K562 (cell line): ENCODE results near the gene SURF6. TPM values are rescaled to one million over a fixed set of nuclear protein-coding genes. Genes with fewer than 3 reads are reported as not detected.

ENCODE experiments used
- EHMT2 ChIP-seq: fragments of 450-650 bp; IDR thresholded peaks from 2 replicates; pipeline ENCODE4 v1.6.1; 2018; ENCODE audit warnings: antibody characterized with exemption
- ESRRB ChIP-seq: fragments of 250-450 bp; sonication (Bioruptor Pico); IDR thresholded peaks from 2 replicates; pipeline ENCODE4 v1.5.0; 2020; ENCODE audit warnings: mild to moderate bottlenecking, moderate library complexity, borderline replicate concordance
- HNRNPH1 ChIP-seq: fragments of 200-400 bp; formaldehyde crosslinking; optimal IDR thresholded peaks from 2 replicates; pipeline ENCODE3; 2017; ENCODE audit warnings: low read depth, mild to moderate bottlenecking, low read length, moderate library complexity
- JUNB ChIP-seq: fragments of 450-650 bp; formaldehyde crosslinking; conservative IDR thresholded peaks from 2 replicates; pipeline ENCODE4 v1.4.0; 2020; ENCODE audit warnings: mild to moderate bottlenecking
- MYNN ChIP-seq, 2 experiments: sonication (generic); formaldehyde crosslinking in 1 of 2; IDR thresholded peaks; 2 replicates each; pipeline versions ENCODE4 v1.5.0 to v1.6.1; 2016 to 2020; ENCODE audit warnings: antibody characterized with exemption in 1 of 2, missing genetic modification reagents in 1 of 2
- SMC3 ChIP-seq: conservative IDR thresholded peaks from 2 replicates; pipeline ENCODE4 v1.6.1; 2011; ENCODE audit warnings: low read depth, low read length, improper control_type of control experiment; ENCODE audit not compliant: insufficient read depth
- TOE1 ChIP-seq, 2 experiments: fragments of 450-650 bp in 1 of 2; sonication (generic) in 1 of 2; formaldehyde crosslinking in 1 of 2; IDR thresholded peaks; 2 replicates each; pipeline versions ENCODE4 v1.7.1 to v1.8.0; 2016 to 2022; ENCODE audit warnings: borderline replicate concordance in 2 of 2, mild to moderate bottlenecking in 2 of 2, antibody characterized with exemption in 1 of 2, inconsistent platforms in 1 of 2, low read depth in 1 of 2, missing genetic modification reagents in 1 of 2, moderate library complexity in 1 of 2
- TSC22D4 ChIP-seq: fragments of 450-650 bp; IDR thresholded peaks from 2 replicates; pipeline ENCODE4 v1.6.1; 2016; ENCODE audit warnings: missing genetic modification characterization, missing biosample characterization, control low read depth
- ZBTB17 ChIP-seq: fragments of 450-650 bp; formaldehyde crosslinking; IDR thresholded peaks from 2 replicates; pipeline ENCODE4 v1.4.0; 2020; ENCODE audit warnings: mild to moderate bottlenecking
- polyA plus RNA-seq, 8 experiments: library from polyadenylated mRNA; depleted of rRNA in 4 of 8; stranded (reverse) in 5 of 8; unstranded in 3 of 8; fragments of >200 nt; fragmentation: Nextera tagmentation in 2 of 8; fragmentation: Illumina TruSeq in 1 of 8; extraction: Ambion mirVana in 2 of 8; extraction: Trizol in 1 of 8; gene quantifications; 2 replicates each; pipeline versions ENCODE4 v1.2.1 to v1.2.3, GENCODE V29; 2011 to 2014; ENCODE audit warnings: inconsistent platforms in 1 of 8, missing spikeins in 1 of 8
- total RNA-seq, 7 experiments: library from RNA; depleted of rRNA in 6 of 7; stranded (reverse); fragments of >200 nt in 6 of 7; fragmentation: Illumina TruSeq in 2 of 7; extraction: Trizol in 2 of 7; gene quantifications; 2 replicates each; pipeline versions ENCODE4 v1.2.1 to v1.2.3, GENCODE V29; 2011 to 2021; ENCODE audit warnings: low replicate concordance in 1 of 7
- TF ChIP-seq, protein P1 (sequence below): fragments of 450-650 bp; IDR thresholded peaks from 2 replicates; pipeline ENCODE4 v1.6.1; 2016; ENCODE audit warnings: mild to moderate bottlenecking, moderate library complexity
- TF ChIP-seq, protein P2 (sequence below): fragments of 250-450 bp; sonication (Bioruptor Pico); IDR thresholded peaks from 2 replicates; pipeline ENCODE4 v1.5.0; 2020; ENCODE audit warnings: mild to moderate bottlenecking
- TF ChIP-seq, protein P3 (sequence below): fragments of 450-650 bp; formaldehyde crosslinking; conservative IDR thresholded peaks from 2 replicates; pipeline ENCODE4 v1.4.0; 2022; ENCODE audit warnings: mild to moderate bottlenecking, missing genetic modification characterization

Gene SURF6
- total and polyA plus RNA-seq, 9 of the 15 experiments (the other 6 are each of a cell fraction or from before 2014, with no cell fraction given) = 1.4 to 68.3 (median 14.7) TPM

DNA sequence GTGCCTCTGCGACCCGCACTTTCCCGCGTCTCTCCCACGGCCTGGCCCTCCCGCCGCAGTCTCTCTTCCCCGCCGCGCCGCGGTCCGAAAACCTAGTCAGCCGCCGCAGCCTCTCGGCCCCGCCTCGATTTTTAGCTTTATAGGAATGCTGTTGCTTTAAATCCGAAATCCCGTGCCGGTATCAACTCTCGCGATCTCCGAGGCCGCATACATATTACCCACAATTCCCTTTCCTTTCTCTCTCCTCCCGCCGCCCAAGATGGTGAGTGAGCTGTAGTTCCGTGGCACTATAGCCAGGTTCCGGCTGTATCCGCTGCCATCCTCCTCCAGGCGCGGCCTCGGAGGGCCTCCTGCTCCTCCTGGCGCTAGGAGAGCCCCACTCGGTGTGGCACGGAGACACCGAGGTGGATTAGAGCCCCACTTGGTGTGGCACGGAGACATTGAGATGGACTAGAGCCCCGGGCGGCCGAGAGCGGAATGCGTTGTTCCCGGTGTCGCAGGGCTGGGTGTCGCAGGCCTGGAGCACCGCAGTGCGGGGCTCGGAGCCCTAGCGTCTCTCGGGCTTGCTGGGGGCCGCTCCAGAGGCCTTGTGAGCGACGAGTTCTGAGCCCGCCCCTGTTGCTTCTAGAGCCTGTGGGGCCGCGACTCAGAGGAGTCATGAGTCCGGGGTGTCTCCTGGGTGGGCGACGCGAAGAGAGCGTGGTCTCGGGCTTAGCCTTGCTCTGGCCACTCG lies 12.2 kb upstream of the SURF6 start, which contains the start of the genes MED22 and RPL7A (continued):
- TF ChIP-seq, protein P1, sequence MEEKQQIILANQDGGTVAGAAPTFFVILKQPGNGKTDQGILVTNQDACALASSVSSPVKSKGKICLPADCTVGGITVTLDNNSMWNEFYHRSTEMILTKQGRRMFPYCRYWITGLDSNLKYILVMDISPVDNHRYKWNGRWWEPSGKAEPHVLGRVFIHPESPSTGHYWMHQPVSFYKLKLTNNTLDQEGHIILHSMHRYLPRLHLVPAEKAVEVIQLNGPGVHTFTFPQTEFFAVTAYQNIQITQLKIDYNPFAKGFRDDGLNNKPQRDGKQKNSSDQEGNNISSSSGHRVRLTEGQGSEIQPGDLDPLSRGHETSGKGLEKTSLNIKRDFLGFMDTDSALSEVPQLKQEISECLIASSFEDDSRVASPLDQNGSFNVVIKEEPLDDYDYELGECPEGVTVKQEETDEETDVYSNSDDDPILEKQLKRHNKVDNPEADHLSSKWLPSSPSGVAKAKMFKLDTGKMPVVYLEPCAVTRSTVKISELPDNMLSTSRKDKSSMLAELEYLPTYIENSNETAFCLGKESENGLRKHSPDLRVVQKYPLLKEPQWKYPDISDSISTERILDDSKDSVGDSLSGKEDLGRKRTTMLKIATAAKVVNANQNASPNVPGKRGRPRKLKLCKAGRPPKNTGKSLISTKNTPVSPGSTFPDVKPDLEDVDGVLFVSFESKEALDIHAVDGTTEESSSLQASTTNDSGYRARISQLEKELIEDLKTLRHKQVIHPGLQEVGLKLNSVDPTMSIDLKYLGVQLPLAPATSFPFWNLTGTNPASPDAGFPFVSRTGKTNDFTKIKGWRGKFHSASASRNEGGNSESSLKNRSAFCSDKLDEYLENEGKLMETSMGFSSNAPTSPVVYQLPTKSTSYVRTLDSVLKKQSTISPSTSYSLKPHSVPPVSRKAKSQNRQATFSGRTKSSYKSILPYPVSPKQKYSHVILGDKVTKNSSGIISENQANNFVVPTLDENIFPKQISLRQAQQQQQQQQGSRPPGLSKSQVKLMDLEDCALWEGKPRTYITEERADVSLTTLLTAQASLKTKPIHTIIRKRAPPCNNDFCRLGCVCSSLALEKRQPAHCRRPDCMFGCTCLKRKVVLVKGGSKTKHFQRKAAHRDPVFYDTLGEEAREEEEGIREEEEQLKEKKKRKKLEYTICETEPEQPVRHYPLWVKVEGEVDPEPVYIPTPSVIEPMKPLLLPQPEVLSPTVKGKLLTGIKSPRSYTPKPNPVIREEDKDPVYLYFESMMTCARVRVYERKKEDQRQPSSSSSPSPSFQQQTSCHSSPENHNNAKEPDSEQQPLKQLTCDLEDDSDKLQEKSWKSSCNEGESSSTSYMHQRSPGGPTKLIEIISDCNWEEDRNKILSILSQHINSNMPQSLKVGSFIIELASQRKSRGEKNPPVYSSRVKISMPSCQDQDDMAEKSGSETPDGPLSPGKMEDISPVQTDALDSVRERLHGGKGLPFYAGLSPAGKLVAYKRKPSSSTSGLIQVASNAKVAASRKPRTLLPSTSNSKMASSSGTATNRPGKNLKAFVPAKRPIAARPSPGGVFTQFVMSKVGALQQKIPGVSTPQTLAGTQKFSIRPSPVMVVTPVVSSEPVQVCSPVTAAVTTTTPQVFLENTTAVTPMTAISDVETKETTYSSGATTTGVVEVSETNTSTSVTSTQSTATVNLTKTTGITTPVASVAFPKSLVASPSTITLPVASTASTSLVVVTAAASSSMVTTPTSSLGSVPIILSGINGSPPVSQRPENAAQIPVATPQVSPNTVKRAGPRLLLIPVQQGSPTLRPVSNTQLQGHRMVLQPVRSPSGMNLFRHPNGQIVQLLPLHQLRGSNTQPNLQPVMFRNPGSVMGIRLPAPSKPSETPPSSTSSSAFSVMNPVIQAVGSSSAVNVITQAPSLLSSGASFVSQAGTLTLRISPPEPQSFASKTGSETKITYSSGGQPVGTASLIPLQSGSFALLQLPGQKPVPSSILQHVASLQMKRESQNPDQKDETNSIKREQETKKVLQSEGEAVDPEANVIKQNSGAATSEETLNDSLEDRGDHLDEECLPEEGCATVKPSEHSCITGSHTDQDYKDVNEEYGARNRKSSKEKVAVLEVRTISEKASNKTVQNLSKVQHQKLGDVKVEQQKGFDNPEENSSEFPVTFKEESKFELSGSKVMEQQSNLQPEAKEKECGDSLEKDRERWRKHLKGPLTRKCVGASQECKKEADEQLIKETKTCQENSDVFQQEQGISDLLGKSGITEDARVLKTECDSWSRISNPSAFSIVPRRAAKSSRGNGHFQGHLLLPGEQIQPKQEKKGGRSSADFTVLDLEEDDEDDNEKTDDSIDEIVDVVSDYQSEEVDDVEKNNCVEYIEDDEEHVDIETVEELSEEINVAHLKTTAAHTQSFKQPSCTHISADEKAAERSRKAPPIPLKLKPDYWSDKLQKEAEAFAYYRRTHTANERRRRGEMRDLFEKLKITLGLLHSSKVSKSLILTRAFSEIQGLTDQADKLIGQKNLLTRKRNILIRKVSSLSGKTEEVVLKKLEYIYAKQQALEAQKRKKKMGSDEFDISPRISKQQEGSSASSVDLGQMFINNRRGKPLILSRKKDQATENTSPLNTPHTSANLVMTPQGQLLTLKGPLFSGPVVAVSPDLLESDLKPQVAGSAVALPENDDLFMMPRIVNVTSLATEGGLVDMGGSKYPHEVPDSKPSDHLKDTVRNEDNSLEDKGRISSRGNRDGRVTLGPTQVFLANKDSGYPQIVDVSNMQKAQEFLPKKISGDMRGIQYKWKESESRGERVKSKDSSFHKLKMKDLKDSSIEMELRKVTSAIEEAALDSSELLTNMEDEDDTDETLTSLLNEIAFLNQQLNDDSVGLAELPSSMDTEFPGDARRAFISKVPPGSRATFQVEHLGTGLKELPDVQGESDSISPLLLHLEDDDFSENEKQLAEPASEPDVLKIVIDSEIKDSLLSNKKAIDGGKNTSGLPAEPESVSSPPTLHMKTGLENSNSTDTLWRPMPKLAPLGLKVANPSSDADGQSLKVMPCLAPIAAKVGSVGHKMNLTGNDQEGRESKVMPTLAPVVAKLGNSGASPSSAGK = peak; percentile 54
- TF ChIP-seq, protein P2, sequence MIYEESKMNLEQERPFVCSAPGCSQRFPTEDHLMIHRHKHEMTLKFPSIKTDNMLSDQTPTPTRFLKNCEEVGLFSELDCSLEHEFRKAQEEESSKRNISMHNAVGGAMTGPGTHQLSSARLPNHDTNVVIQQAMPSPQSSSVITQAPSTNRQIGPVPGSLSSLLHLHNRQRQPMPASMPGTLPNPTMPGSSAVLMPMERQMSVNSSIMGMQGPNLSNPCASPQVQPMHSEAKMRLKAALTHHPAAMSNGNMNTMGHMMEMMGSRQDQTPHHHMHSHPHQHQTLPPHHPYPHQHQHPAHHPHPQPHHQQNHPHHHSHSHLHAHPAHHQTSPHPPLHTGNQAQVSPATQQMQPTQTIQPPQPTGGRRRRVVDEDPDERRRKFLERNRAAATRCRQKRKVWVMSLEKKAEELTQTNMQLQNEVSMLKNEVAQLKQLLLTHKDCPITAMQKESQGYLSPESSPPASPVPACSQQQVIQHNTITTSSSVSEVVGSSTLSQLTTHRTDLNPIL (CRISPR knock-in tag) = no peak
- peak; percentile 78; the same call in 1 of the 2 replicates for TF ChIP-seq TOE1 (IDR thresholded peaks at IDR 0.05; ENCODE audit: borderline replicate concordance)
- TF ChIP-seq TOE1 (CRISPR knock-in tag; IDR thresholded peaks at IDR 0.05; ENCODE audit: borderline replicate concordance, low read depth) = no peak
- TF ChIP-seq TSC22D4 (tag) = no peak
- TF ChIP-seq ESRRB (CRISPR knock-in tag) = no peak
- TF ChIP-seq EHMT2 = no peak
- 0 out of 2 replicates have a peak, but pooled peaks have one; percentile 29 for TF ChIP-seq MYNN (IDR thresholded peaks at IDR 0.05)
- no peak for TF ChIP-seq MYNN (CRISPR knock-in tag; IDR thresholded peaks at IDR 0.05)
- no peak for TF ChIP-seq HNRNPH1
- peak; percentile 86 for TF ChIP-seq ZBTB17
- TF ChIP-seq, protein P3, sequence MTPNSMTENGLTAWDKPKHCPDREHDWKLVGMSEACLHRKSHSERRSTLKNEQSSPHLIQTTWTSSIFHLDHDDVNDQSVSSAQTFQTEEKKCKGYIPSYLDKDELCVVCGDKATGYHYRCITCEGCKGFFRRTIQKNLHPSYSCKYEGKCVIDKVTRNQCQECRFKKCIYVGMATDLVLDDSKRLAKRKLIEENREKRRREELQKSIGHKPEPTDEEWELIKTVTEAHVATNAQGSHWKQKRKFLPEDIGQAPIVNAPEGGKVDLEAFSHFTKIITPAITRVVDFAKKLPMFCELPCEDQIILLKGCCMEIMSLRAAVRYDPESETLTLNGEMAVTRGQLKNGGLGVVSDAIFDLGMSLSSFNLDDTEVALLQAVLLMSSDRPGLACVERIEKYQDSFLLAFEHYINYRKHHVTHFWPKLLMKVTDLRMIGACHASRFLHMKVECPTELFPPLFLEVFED (CRISPR knock-in tag) = peak; percentile 88
- TF ChIP-seq JUNB (CRISPR knock-in tag) = no peak
- no peak for TF ChIP-seq SMC3
